HG03575 (cell line): Measurements from ENCODE around the gene ACOX3.

Experiments used
- ATAC-seq: cut with Tn5 transposase; IDR thresholded peaks from one replicate; pipeline ENCODE4 v1.9.1; 2021; ENCODE audit not compliant: unreplicated experiment, insufficient number of reproducible peaks, low FRiP score; ENCODE audit errors: extremely low read depth

Gene ACOX3

DNA sequence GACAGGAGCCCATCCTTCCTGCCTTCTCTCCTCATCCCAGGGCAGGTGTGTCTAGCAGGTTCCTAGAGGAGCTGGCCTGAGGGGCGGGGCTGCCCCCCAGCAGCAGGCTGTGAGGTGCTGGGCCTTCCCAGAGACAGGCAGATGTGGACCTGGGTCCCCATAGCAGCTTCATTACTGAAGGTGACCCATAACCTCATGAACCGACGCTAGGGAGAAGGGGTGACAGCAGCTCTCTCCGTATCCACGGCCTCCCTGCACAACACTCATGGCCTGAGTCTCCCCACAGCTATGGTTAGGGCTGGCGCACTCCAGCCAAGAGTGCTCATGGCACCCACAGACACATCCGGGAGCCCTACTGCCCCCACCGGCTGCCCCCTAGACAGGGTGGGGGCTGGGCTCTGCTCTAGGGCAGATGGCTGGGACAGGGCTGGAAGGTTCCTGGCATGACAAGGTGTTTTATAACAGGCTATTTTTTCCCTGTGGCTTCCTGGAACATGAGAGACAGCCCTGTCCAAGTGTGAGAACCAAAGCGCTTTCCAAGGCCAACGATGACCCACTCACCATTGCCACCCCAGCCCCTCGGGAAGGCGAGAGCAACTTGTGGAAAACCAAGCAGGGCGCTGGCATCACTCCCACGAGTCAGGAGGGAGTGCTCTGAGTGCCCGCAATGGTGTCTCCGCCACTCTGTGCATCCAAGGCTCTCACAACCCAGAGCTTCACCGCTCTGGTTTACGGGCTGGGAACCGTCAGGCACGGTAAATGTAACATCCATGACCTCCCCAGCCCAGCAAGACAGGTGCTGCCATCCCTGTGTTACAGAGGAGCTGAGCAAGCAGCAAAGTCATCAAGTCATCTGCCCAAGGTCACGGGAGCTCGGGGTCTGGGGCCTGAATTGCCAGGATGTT lies 59.8 kb downstream of the ACOX3 start:
- ATAC-seq: no peak

DNA sequence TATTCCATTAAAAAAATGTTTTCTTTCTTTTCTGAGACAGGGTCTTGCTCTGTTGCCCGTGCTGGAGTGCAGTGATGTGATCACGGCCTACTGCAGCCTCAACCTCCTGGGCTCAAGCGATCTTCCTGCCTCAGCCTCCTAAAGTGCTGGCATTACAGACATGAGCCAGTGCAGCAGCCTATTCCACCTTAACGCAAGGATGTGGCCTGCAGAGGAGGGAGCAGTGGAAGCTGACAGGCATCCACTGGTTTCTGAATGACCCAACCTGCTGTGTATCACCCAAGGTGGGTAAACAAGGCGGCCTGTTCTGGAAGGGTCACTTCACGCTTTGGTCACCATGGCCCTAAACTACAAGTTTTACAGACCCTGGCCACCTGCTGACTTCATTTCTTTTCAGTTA lies 60.8 kb downstream of the ACOX3 start:
- ATAC-seq: no peak

- no peak for ATAC-seq
Measured at GRCh38 chr4:8379281-8379680, 61.2 kb downstream of the ACOX3 start.

DNA sequence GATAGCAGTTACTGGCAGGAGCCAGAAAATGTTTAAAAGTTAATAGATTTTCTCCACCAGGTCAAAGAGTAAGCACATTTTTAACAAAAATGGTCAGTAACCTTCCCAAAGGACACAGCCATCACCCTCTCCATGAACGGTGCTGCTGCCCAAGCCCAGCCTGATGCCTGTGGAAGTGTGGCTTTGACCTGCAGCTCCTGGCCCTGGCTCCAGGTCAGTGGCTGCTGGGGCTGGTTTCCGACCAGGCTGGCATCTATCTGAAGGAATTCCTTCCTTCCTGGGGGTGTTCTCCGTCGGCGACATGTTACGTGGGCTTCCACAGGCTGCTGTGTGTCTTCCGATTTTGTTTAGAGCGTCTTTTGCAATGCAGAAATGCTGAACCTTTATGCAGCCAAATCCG lies 61.7 kb downstream of the ACOX3 start:
- no peak for ATAC-seq

- ATAC-seq: no peak
Measured at GRCh38 chr4:8378101-8378724, 62.3 kb downstream of the ACOX3 start.

DNA sequence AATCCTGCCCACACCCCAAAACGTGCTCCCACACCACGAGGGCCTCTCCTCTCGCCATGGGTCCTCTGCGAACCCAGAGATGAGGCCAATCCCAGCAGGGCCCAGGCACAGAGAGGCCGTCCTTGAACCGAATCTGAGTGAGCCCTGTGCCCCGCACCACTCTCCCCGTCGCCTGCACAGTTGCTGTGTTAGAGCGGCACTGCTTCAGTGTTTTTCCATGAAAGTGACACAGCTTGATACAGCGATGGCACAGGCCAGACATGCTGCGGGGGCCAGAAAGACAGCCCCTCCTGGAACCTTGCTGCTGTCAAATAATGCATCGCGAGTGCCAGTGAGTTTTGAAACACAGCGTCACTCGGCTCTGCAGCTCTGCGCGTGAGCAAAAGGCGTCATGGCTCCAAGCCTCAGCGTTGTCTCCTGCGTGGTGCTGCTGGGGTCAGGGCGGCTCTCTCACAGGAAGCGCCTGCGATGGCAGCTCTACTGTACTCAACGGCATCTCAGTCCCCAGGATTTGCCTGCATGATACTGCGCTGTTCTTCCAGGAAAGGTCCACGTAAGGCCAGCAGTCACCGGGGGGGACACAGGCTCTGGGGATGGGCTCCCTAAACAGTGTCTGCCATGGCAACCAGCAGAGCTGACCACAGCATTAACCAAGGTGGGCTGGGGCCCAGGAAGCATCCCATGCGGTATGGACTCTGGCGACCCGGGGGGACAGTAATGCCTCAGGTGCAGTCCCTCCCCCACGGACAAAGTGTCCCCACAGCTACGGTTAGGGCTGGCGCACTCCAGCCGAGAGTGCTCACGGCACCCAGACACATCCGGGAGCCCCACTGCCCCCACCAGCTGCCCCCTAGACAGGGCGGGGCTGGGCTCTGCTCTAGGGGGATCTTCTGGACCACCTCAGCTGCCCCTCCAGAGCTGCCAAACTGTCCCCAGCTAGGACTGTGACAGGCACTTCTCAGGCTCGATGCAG lies 63.1 kb downstream of the ACOX3 start:
- ATAC-seq: no peak

DNA sequence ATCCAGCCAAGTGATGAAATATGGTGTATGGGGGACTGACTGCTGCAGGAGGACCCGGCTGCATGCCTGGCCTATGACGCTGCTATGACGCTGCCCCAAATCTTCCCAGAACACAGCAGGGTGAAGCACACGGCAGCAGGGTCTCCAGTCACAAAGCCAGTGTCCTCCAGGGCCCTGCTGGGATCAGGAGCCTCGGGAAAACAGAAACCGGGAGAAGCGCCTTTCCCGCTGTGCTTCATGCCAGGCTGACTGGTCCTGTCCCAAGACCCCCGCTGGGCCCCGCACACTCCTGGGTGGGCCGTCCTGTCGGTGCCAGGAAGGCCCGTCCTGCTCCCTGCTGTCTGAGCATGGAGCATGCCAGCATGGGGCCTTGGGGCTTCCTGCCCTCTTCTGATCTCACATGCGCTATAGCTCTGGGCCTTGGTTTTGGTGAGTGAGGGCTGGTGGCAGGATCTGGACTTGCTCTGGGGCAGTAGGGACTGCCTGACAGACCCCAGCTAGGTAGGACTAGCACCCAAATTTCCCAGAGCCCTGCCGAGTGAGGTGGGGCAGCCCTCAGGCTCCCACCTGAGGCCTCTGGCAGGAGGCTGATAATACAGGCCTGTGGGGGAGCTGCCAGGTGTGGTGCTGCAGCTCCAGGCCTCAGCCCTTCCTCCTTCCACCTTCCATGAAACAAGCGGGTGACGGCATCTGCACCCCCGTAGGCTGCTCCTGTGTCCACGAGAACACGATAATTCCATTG lies 64.0 kb downstream of the ACOX3 start:
- ATAC-seq: no peak

- ATAC-seq: no peak
Measured at GRCh38 chr4:8374851-8375649, 65.5 kb downstream of the ACOX3 start.

DNA sequence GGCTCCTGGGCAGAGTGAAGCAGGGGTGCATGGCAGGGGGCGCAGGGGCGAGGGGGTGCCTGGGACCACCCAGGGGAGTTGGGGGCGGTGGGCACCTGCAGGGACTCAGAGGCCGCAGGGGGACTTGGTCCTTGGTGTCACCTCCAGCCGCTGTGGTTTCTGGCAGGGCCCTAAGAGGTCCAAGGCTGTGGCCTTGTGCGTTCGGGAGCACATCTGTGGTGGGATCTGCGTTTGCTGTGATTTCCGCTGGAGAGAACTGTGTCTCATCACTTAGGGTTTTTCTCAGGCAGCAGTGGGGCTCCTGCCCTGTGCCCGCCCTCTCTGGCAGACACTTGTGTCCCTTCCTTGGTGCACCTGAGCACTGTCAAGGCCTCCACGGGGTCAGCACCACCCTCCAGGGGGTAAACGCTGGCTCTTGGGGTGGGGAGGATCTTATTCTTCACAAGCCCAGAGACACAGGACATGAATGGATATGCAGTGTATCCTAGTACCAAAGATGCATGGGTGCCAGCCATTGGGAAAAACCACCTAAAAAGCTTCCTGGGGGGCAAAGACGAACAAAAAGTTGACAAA lies 66.5 kb downstream of the ACOX3 start:
- ATAC-seq: no peak

GRCh38 chr4:8373270-8373972 lies 67.1 kb downstream of the ACOX3 start:
- ATAC-seq: no peak

DNA sequence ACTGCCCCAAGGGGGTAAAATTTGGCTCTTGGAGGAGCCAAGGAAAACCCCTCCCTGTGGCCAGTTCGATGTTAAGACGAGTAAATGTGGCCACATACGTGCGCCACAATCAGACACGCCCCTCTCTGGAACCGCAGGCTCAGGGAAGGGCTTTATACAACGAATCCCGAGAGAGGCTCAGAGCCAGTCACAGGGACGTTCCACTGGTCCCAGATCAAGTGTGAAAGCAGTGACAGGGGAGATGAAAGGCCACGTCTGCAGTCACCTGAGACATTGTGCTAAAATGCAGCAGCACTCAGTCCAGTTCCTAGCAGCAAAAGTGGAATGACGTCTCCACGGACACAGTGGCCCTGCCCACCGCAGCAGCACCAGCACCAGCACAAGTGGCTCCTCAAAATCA lies 68.0 kb downstream of the ACOX3 start:
- no peak for ATAC-seq

- no peak for ATAC-seq
Measured at GRCh38 chr4:8371596-8371995, 68.9 kb downstream of the ACOX3 start.

- no peak for ATAC-seq
Measured at GRCh38 chr4:8370835-8371595, 69.5 kb downstream of the ACOX3 start.

DNA sequence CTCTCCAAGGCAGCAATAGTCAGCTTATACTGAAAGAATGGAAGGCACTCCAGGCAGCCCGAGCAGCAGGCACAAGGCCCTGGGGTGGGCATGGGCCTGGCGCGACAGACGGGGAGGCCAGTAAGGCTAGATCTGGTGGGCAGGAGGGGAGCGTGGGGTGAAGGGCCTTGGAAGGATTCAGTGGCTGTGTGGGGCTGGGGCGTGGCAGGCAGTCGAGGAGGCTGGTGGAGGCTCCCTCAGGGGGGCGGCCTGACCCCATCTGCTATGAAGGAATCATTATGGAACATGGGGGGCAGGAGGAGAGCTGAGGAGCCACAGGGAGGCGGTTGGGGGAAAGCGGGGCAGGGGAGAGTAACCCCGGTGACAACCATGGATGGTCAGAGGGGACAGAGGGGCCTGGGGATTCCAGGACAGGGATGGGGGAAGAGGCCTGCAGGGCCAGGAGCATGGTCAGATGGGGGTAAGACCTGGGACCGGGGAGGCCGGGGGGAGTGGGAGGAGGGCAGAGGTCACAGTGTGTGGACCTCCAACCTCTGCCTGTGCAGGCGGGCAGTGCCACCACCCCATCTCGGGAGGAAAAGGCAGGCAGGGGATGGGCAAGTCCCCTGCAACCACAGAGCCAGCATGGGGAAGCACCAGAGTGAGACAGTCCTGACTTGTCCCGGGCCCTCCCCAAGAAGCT lies 70.3 kb downstream of the ACOX3 start:
- ATAC-seq: no peak

DNA sequence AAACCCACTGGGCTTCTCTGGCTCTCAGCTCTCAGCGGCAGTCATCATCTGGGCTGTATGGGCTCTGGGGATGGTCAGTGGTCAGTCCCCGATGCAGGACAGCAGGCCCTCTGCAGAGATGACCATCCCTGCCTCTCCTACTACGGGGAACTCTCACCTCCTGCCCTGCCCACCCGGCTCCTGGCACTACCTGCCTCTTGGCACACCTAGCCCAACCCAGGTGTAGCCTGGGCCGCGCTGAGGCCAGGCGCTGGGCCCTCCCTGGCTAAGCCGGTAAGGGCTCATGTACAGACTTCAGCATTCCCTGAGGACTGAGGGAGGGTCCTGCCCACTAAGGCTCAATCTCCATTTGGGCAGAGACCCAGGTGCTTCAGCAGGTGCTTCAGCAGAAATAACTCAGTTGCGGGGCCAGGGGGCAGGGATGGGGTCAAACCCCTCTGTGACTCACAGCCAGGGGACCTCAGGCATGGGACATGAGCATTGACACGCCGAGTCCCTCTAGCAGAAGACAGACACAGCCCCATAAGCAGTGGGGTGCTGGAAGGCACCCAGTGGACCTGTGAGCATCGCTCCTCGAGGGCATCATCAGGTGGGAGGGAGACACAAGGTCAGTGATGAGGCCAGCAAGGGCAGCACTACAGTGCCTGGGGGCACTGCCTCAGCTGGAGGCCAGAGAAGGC lies 71.0 kb downstream of the ACOX3 start:
- no peak for ATAC-seq
